OCI-LY7 (cell line): ENCODE results near the gene FRMD8. TPM values are rescaled to one million over a fixed set of nuclear protein-coding genes. Genes with fewer than 3 reads are reported as not detected.
A peak's percentile ranks its signal among the peaks of the same experiment; 100 is the strongest.

Experiments used
- BruUV-seq: library from RNA; stranded (reverse); fragments of 400-500 nt; replicated peaks from 2 replicates; lab custom pipeline; 2021; lab: Mats Ljungman, UMichigan
- CTCF ChIA-PET: fragments of 300-600 bp; sonication (Branson Sonifier 250); formaldehyde crosslinking; loops from one replicate; lab custom pipeline; 2022; ENCODE audit warnings: antibody characterized with exemption; ENCODE audit not compliant: unreplicated experiment; lab: Charles Lee
- POLR2A ChIA-PET: fragments of 300-600 bp; sonication (Branson Sonifier 250); formaldehyde crosslinking; loops from one replicate; lab custom pipeline; 2022; ENCODE audit warnings: antibody characterized with exemption; lab: Charles Lee
- DNase-seq: peaks from one replicate; pipeline ENCODE4 v3.0.0-alpha.2; 2015; ENCODE audit warnings: low spot score
- H2AFZ ChIP-seq: fragments of 200-600 bp; sonication (generic), shearing (Covaris generic); 2 replicates; pipeline ENCODE4 v1.6.1; 2014; ENCODE audit warnings: mild to moderate bottlenecking, antibody characterized with exemption, low read length, moderate library complexity
- H3K27ac ChIP-seq: fragments of 200-600 bp; sonication (generic); 2 replicates; pipeline ENCODE4 v1.5.1; 2014; ENCODE audit warnings: mixed run types, low read depth, mild to moderate bottlenecking, moderate library complexity, low read length, inconsistent platforms; ENCODE audit not compliant: poor library complexity, severe bottlenecking
- H3K36me3 ChIP-seq: fragments of 200-600 bp; sonication (generic); 2 replicates; pipeline ENCODE4 v1.6.1; 2014; ENCODE audit warnings: mild to moderate bottlenecking, antibody characterized with exemption, low read length, moderate library complexity, mixed read lengths; ENCODE audit not compliant: insufficient read depth
- H3K4me1 ChIP-seq: fragments of 200-600 bp; sonication (generic); 2 replicates; pipeline ENCODE4 v1.5.1; 2014; ENCODE audit warnings: mild to moderate bottlenecking, low read length; ENCODE audit not compliant: insufficient read depth, poor library complexity, severe bottlenecking
- H3K4me2 ChIP-seq: fragments of 200-600 bp; sonication (generic); 2 replicates; pipeline ENCODE4 v1.6.1; 2014; ENCODE audit warnings: mild to moderate bottlenecking, low read length
- H3K4me3 ChIP-seq: fragments of 200-600 bp; sonication (generic); 2 replicates; pipeline ENCODE4 v1.5.1; 2014; ENCODE audit warnings: mild to moderate bottlenecking, low read depth, low read length; ENCODE audit not compliant: poor library complexity, severe bottlenecking
- H3K79me2 ChIP-seq: fragments of 200-600 bp; sonication (generic); 2 replicates; pipeline ENCODE4 v1.6.1; 2016; ENCODE audit warnings: low read depth, mild to moderate bottlenecking, low read length, moderate library complexity, mixed read lengths; ENCODE audit not compliant: insufficient read depth
- H3K9me2 ChIP-seq: fragments of 200-600 bp; sonication (generic); 2 replicates; pipeline ENCODE4 v1.6.1; 2016; ENCODE audit warnings: mild to moderate bottlenecking, low read length, mixed read lengths; ENCODE audit not compliant: insufficient read depth
- H3K9me3 ChIP-seq: fragments of 200-600 bp; sonication (generic); 2 replicates; pipeline ENCODE4 v1.6.1; 2014; ENCODE audit warnings: mild to moderate bottlenecking, mixed run types, low read length, mixed read lengths
- H4K20me1 ChIP-seq: fragments of 200-600 bp; sonication (generic); 2 replicates; pipeline ENCODE4 v1.6.1; 2014; ENCODE audit warnings: mild to moderate bottlenecking, antibody characterized with exemption, low read length, moderate library complexity, mixed read lengths; ENCODE audit not compliant: insufficient read depth
- EZH2phosphoT487 ChIP-seq: fragments of 200-600 bp; sonication (generic); IDR thresholded peaks from 2 replicates; pipeline ENCODE4 v1.6.1; 2018; ENCODE audit warnings: low read depth, borderline replicate concordance, mild to moderate bottlenecking, mixed run types, antibody characterized with exemption, low read length, moderate library complexity, mixed read lengths
- intact Hi-C: fragments of 100-400 bp; cut with micrococcal nuclease; formaldehyde crosslinking; loops from one replicate; pipeline ENCODE4 v1.10.0; 2022; ENCODE audit not compliant: unreplicated experiment
- total RNA-seq, 2 experiments: library from RNA; depleted of rRNA in 1 of 2; stranded (reverse); fragments of >200 nt in 1 of 2; shearing (Covaris generic) in 1 of 2; gene quantifications; 2 replicates each; pipeline ENCODE4 v1.2.3, GENCODE V29; 2014 to 2022
- TF ChIP-seq, protein P1 (sequence below): fragments of 200-600 bp; sonication (generic); conservative IDR thresholded peaks from 2 replicates; pipeline ENCODE4 v1.5.1; 2014; ENCODE audit warnings: mild to moderate bottlenecking, antibody characterized with exemption, low read length, moderate library complexity, mixed read lengths

Gene FRMD8
- total RNA-seq, 2 experiments from 2014 or later = 37.6 to 55.8 TPM

DNA sequence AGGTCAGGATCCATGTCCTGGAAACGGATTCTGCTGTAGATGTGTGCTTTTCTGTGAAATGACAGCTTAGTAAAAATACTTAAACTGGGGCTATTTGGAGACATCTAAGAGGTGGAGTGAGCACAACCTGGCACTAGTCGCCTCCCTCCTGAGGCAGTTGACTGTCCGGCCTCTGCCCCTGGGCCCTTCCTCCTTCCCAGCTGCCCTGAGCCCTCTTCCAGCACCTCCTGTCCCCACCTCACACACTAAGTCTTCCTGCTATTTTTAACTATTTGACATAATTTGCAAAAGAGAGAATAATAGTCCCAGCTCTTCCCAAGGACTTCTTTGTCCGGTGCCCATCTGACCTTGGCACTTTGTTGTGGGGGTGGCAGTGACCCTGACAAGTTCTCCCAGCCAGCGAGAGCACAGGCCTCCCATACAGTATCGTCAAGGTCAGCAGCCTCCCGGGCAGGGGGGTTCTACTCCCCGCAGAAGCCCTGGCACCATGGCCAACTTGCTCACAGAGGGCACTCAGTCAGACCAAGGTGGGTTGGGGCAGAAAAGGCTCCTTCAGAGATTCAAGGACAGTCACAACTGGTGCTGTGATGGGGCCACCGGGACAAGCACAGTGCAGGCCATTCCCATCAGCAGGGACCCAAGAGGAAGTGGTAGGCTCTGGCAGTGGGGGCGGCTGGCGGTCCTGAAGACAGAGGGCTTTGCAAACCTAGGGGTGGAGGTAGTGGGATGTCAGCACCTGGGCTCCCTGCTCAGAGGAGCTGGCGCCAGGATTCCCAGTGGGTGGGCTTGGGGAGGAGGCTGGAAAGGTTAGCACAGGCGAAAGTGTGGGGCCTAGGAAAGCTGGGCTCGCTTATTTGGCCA is 30.6 kb downstream of the FRMD8 start:
- peak overlapping the region; percentile 91 for H3K4me2 ChIP-seq
- intact Hi-C loops = loop anchor here (1.0 to 5.0 kb wide), 6 partner anchors 16 to 93 kb away; partner anchors contain the start of gene SLC25A45
- TF ChIP-seq, protein P1, sequence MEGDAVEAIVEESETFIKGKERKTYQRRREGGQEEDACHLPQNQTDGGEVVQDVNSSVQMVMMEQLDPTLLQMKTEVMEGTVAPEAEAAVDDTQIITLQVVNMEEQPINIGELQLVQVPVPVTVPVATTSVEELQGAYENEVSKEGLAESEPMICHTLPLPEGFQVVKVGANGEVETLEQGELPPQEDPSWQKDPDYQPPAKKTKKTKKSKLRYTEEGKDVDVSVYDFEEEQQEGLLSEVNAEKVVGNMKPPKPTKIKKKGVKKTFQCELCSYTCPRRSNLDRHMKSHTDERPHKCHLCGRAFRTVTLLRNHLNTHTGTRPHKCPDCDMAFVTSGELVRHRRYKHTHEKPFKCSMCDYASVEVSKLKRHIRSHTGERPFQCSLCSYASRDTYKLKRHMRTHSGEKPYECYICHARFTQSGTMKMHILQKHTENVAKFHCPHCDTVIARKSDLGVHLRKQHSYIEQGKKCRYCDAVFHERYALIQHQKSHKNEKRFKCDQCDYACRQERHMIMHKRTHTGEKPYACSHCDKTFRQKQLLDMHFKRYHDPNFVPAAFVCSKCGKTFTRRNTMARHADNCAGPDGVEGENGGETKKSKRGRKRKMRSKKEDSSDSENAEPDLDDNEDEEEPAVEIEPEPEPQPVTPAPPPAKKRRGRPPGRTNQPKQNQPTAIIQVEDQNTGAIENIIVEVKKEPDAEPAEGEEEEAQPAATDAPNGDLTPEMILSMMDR = no peak
- no peak for TF ChIP-seq EZH2phosphoT487
- H3K79me2 ChIP-seq = peaks cover 37% of the 10 kb centered on the region
- H3K36me3 ChIP-seq = peaks cover 13% of the 10 kb centered on the region; the same call in 1 of the 2 replicates
- ChIA-PET CTCF (interaction anchor here (0.7 to 1.1 kb wide), 5 partner anchors 27 to 95 kb away, joined by 3 to 6 read pairs (median 3); no protein-coding TSS in a partner anchor), POLR2A (interaction anchor here (0.6 to 11.5 kb wide), 14 partner anchors 7 to 97 kb away, joined by 3 to 237 read pairs (median 4); partner anchors contain the start of gene MALAT1)
- peaks cover 70% of the 10 kb centered on the region for H3K4me1 ChIP-seq
- H3K9me3 ChIP-seq = no peaks in the 10 kb centered on the region
- H4K20me1 ChIP-seq = no peaks in the 10 kb centered on the region
- BruUV-seq = no TSS peak
- H2AFZ ChIP-seq = peak overlapping the region; percentile 18; the same call in 1 of the 2 replicates
- H3K9me2 ChIP-seq = no peaks in the 10 kb centered on the region
- DNase-seq = peak; percentile 63
- H3K27ac ChIP-seq = peak overlapping the region; percentile 97
- H3K4me3 ChIP-seq = peak overlapping the region; percentile 73

DNA sequence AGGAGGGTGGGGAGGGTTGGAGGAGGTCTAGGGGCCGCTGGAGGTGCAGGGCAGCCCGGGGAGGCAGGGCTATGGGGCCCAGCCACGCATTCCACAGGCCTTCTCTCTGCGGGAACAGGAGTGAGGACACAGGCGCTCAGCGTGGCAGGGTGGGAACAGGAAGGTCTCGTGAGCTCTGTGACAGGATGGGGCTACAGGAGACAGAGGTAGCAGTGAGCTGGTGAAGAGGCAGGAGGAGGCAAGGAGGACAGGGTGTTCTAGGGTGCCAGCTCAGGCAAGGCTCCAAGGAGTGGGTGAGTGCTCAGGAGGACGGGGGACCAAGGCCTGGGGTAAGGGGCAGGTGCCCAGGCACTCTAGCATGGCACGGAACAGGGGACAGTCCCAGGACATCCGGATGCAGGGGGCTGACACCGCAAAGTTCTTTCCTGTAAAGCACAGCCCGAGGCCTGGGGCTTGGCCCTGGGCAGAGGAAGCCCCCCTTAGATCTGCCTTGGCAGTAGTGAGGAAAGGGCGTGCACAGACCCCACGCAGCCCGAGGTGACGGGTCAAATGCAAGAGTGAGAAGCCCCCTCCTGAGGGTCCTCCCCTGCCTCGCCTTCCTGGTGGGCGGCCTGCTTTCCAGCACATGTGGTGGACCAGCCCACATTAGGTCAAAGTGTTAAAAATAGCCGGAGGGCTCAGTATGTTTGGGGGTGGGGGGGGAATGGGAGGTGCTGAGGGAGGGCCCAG is 31.4 kb downstream of the FRMD8 start:
- H3K36me3 ChIP-seq = peaks cover 10% of the 10 kb centered on the region
- no peaks in the 10 kb centered on the region for H4K20me1 ChIP-seq
- peak overlapping the region; percentile 18; the same call in 1 of the 2 replicates for H2AFZ ChIP-seq
- no peak for TF ChIP-seq EZH2phosphoT487
- TF ChIP-seq, protein P1 = no peak
- H3K9me2 ChIP-seq = no peaks in the 10 kb centered on the region
- peak; percentile 56 for DNase-seq
- H3K27ac ChIP-seq = peak overlapping the region; percentile 97
- peaks cover 70% of the 10 kb centered on the region for H3K4me1 ChIP-seq
- ChIA-PET CTCF (interaction anchor here (0.7 to 1.0 kb wide), 2 partner anchors 51 to 94 kb away, joined by 3 to 6 read pairs; no protein-coding TSS in a partner anchor), POLR2A (interaction anchor here (0.6 to 11.5 kb wide), 10 partner anchors 9 to 122 kb away, joined by 3 to 237 read pairs (median 7); partner anchors contain the start of gene MALAT1)
- no peaks in the 10 kb centered on the region for H3K9me3 ChIP-seq
- H3K4me3 ChIP-seq = peak overlapping the region; percentile 73
- intact Hi-C loops = loop anchor here (2.0 to 5.0 kb wide), 2 partner anchors 23 to 51 kb away; no protein-coding TSS in a partner anchor
- H3K4me2 ChIP-seq = peak overlapping the region; percentile 91
- H3K79me2 ChIP-seq = peaks cover 45% of the 10 kb centered on the region
- BruUV-seq = no TSS peak
